Measurements from ENCODE around the gene ENDOG. TPM values are rescaled to one million over a fixed set of nuclear protein-coding genes. Genes with fewer than 3 reads are reported as not detected.
"Not testable (repeated sequence)": the region's sequence is repeated elsewhere in the genome, so short reads cannot be mapped to it uniquely, and the experiment has no call there.

Gene ENDOG
- total RNA-seq, 1 experiment from 2014 or later = 32.9 TPM

- H3K36me3 ChIP-seq (replicated peaks; ENCODE audit: control insufficient read depth, insufficient read depth, low read length); H3K27me3 ChIP-seq (ENCODE audit: control insufficient read depth, insufficient read depth, low read length); DNase-seq; H3K4me3 ChIP-seq (ENCODE audit: insufficient read depth, low read depth, low read length): not testable (repeated sequence)
Measured at GRCh38 chr9:128852646-128853045, 34.3 kb downstream of the ENDOG start.

GRCh38 chr9:128854454-128854853, 36.2 kb downstream of the ENDOG start:
- not testable (repeated sequence) for H3K27me3 ChIP-seq (ENCODE audit: control insufficient read depth, insufficient read depth, low read length); H3K4me3 ChIP-seq (ENCODE audit: insufficient read depth, low read depth, low read length); H3K36me3 ChIP-seq (replicated peaks; ENCODE audit: control insufficient read depth, insufficient read depth, low read length); DNase-seq

DNA sequence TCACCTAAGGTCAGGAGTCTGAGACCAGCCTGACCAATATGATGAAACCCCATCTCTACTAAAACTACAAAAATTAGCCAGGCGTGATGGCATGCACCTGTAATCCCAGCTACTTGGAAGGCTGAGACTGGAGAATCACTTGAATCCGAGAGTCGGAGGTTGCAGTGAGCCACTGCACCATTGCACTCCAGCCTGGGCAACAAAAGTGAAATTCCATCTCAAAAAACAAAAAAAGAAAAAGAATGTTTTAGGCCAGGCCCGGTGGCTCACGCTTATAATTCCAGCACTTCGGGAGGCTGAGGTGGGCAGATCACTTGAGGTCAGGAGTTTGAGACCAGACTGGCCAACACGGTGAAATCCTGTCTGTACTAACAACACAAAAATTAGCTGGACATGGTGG, 40.2 kb downstream of the ENDOG start:
- not testable (repeated sequence) for H3K4me3 ChIP-seq (ENCODE audit: insufficient read depth, low read depth, low read length); H3K27me3 ChIP-seq (ENCODE audit: control insufficient read depth, insufficient read depth, low read length); H3K36me3 ChIP-seq (replicated peaks; ENCODE audit: control insufficient read depth, insufficient read depth, low read length); DNase-seq

- no peak for DNase-seq
- Histone ChIP-seq H3K4me3 (ENCODE audit: insufficient read depth, low read depth, low read length) (no peak overlapping the region), H3K36me3 (replicated peaks; ENCODE audit: control insufficient read depth, insufficient read depth, low read length) (no peaks in the 10 kb centered on the region), H3K27me3 (ENCODE audit: control insufficient read depth, insufficient read depth, low read length) (no peaks in the 10 kb centered on the region)
Measured at GRCh38 chr9:128860937-128861336, 42.6 kb downstream of the ENDOG start.

- Histone ChIP-seq H3K27me3 (ENCODE audit: control insufficient read depth, insufficient read depth, low read length) (no peaks in the 10 kb centered on the region), H3K4me3 (ENCODE audit: insufficient read depth, low read depth, low read length) (no peak overlapping the region)
- no peak for DNase-seq
Measured at GRCh38 chr9:128861501-128861900, 43.2 kb downstream of the ENDOG start.

GRCh38 chr9:128862401-128862851, 44.1 kb downstream of the ENDOG start:
- no peaks in the 10 kb centered on the region for H3K36me3 ChIP-seq (replicated peaks; ENCODE audit: control insufficient read depth, insufficient read depth, low read length)
- H3K4me3 ChIP-seq (ENCODE audit: insufficient read depth, low read depth, low read length) = no peak overlapping the region
- no peak for DNase-seq
- no peaks in the 10 kb centered on the region for H3K27me3 ChIP-seq (ENCODE audit: control insufficient read depth, insufficient read depth, low read length)

More at GRCh38 chr9:128861501-128861900, 43.2 kb downstream of the ENDOG start:
- H3K36me3 ChIP-seq (replicated peaks; ENCODE audit: control insufficient read depth, insufficient read depth, low read length) = no peaks in the 10 kb centered on the region

DNA sequence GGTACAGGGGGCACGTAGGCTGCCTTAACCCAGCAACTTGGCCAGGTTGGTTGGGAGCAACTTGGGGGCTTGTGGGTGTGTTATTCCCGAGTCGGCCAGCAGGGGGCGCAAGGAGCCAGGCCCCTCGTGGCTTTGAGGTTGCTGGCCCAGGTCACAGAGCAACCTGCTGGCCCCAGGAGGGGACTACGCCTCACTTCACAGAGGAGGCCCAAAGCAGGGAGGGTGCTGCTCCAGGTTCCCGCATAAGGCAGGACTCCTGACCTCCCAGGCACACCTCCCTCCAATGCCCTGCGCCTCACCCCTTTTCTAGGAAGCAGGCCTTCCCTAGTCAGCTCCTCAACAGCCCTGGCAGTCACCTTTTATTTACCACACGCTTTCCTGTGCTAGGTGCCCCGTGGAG, 45.3 kb downstream of the ENDOG start:
- Histone ChIP-seq H3K27me3 (ENCODE audit: control insufficient read depth, insufficient read depth, low read length) (no peaks in the 10 kb centered on the region), H3K4me3 (ENCODE audit: insufficient read depth, low read depth, low read length) (no peak overlapping the region), H3K36me3 (replicated peaks; ENCODE audit: control insufficient read depth, insufficient read depth, low read length) (no peaks in the 10 kb centered on the region)
- peak; percentile 92 for DNase-seq

DNA sequence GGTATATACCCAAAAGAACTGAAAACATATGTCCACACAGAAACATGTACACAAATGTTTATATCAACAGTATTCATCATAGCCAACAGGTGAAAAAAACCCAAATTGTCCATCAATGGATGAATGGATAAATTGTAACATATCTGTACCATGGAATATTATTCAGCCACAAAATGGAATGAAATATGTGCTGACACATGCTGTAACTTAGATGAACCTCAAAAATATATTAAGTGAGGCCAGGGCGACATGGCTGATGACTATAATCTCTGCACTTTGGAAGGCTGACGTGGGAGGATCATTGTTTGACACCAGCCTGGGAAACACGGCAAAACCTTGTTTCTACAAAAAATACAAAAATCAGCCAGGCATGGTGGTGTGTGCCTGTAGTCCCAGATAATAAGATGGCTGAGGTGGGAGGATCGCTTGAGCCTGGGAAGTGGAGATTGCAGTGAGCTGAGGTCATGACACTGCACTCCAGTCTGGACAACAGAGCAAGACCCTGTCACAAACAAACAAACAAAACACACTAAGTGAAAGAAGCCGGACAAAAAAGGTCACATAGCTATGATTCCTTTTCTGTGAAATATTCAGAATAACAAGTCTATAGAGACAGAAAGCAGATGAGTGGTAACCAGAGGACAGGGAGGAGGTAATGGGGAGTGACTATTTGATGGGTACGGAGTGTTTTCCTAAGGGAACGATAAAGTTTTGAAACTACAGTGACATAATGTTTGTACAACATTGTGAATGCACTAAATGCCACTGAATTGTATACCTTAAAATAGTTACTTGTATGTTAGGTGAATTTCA, 52.0 kb downstream of the ENDOG start:
- H3K36me3 ChIP-seq (replicated peaks; ENCODE audit: control insufficient read depth, insufficient read depth, low read length) = no peaks in the 10 kb centered on the region
- no peaks in the 10 kb centered on the region for H3K27me3 ChIP-seq (ENCODE audit: control insufficient read depth, insufficient read depth, low read length)
- DNase-seq = no peak
- no peak overlapping the region for H3K4me3 ChIP-seq (ENCODE audit: insufficient read depth, low read depth, low read length)

DNA sequence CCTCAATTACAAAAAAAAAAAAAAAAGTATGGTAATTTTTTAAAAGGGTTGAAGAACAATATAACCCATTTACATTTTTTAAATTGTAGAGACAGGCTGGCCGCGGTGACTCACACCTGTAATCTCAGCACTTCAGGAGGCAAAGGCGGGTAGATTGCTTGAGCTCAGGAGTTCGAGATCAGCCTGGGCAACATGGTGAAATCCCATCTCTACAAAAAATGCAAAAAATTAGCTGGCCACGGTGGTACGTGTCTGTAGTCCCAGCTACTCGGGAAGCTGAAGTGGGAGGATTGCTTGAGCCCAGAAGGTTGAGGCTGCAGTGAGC, 52.6 kb downstream of the ENDOG start:
- H3K36me3 ChIP-seq (replicated peaks; ENCODE audit: control insufficient read depth, insufficient read depth, low read length); H3K27me3 ChIP-seq (ENCODE audit: control insufficient read depth, insufficient read depth, low read length); H3K4me3 ChIP-seq (ENCODE audit: insufficient read depth, low read depth, low read length); DNase-seq: not testable (repeated sequence)

Other genes with a start within 250 kb of the ENDOG start
- 82.3 and 113 TPM in 2 replicates for gene DYNC2I2, start 161.7 kb upstream of the ENDOG start, total RNA-seq (2014; rRNA removed; shearing (Covaris generic))
- gene SET, start 129.3 kb upstream of the ENDOG start, total RNA-seq (2014; rRNA removed; shearing (Covaris generic)) = 798 and 1,235 TPM in 2 replicates
- gene PKN3, start 116.0 kb upstream of the ENDOG start, total RNA-seq (2014; rRNA removed; shearing (Covaris generic)) = 29.4 and 35.0 TPM in 2 replicates
- gene ZDHHC12, start 94.4 kb upstream of the ENDOG start, total RNA-seq (2014; rRNA removed; shearing (Covaris generic)) = 66.5 and 76.6 TPM in 2 replicates
- 19.6 and 31.1 TPM in 2 replicates for gene ZER1, start 46.6 kb upstream of the ENDOG start, total RNA-seq (2014; rRNA removed; shearing (Covaris generic))
- 15.3 and 16.8 TPM in 2 replicates for gene TBC1D13, start 31.2 kb upstream of the ENDOG start, total RNA-seq (2014; rRNA removed; shearing (Covaris generic))
- gene SPOUT1, start 11.3 kb downstream of the ENDOG start, total RNA-seq (2014; rRNA removed; shearing (Covaris generic)) = 49.0 and 70.7 TPM in 2 replicates
- 47.9 and 49.0 TPM in 2 replicates for gene KYAT1, start 63.5 kb downstream of the ENDOG start, total RNA-seq (2014; rRNA removed; shearing (Covaris generic))
- gene LRRC8A, start 63.6 kb downstream of the ENDOG start, total RNA-seq (2014; rRNA removed; shearing (Covaris generic)) = 67.2 and 76.0 TPM in 2 replicates
- 24.3 and 27.2 TPM in 2 replicates for gene PHYHD1, start 102.5 kb downstream of the ENDOG start, total RNA-seq (2014; rRNA removed; shearing (Covaris generic))
- 18.6 and 20.9 TPM in 2 replicates for gene DOLK, start 129.1 kb downstream of the ENDOG start, total RNA-seq (2014; rRNA removed; shearing (Covaris generic))
- gene NUP188, start 129.2 kb downstream of the ENDOG start, total RNA-seq (2014; rRNA removed; shearing (Covaris generic)) = 81.3 and 87.9 TPM in 2 replicates
- 79.1 and 80.1 TPM in 2 replicates for gene SH3GLB2, start 209.8 kb downstream of the ENDOG start, total RNA-seq (2014; rRNA removed; shearing (Covaris generic))
- gene MIGA2, start 218.1 kb downstream of the ENDOG start, total RNA-seq (2014; rRNA removed; shearing (Covaris generic)) = 26.4 and 33.8 TPM in 2 replicates

Measured in H7 (cell line).